ENCODE data around the gene ROCK1. TPM values are rescaled to one million over a fixed set of nuclear protein-coding genes. Genes with fewer than 3 reads are reported as not detected.
"Not testable (repeated sequence)": the region's sequence is repeated elsewhere in the genome, so short reads cannot be mapped to it uniquely, and the experiment has no call there.

ROCK1 gene
- polyA plus RNA-seq, 1 of the 3 experiments (the other 2 are of a cell fraction), result 4.9 TPM

DNA sequence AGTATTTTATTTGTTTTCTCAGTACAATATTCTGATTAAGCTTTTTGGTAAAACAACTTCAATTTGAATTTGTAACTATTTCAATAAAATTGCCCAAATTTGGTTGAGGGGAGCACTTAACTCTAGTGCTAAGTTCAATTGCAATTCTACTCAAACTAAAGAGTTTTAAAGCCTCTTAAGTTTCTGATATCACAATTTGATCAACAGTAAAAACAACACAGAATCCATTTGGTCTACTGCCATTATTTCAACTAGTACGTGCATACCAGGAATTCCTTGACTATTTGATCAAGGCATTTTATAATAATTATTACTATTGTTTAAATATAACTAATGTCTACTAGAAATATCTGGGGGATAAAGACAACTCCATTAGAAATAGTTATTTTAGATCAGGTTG, 150.9 kb downstream of the ROCK1 start (continued):
- TF ChIP-seq MXI1 (IDR thresholded peaks at IDR 0.05; ENCODE audit: low read depth, low read length) (no peak), JUND (IDR thresholded peaks at IDR 0.05) (no peak), RCOR1 (IDR thresholded peaks at IDR 0.05; ENCODE audit: low read length) (no peak)

DNA sequence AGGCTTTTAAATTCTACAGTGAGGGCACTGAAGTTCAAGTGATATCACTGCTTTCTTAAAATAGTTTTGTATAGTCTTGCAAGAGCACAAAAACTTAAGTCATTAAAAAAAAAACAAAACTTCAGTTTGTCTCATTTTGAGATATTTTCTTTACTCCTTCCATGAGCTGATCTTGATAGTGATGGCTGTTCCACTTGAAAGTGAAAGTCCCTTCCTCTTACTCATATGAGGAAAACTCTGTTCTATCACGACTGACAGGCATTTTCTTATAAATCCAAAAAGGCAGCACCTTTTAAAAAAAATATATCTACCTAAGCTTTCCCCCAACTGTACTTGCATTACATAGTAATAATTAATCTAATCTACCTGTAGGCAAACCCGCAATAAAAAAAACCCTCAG, 160.8 kb downstream of the ROCK1 start:
- not testable (repeated sequence) for H3K4me1 ChIP-seq (ENCODE audit: control insufficient read depth in 1 of 2, insufficient read depth in 2 of 2, low read depth in 1 of 2, low read length in 1 of 2)

More for the DNA sequence above, 160.8 kb downstream of the ROCK1 start:
- H3K79me2 ChIP-seq (ENCODE audit: insufficient read depth); H3K4me3 ChIP-seq (ENCODE audit: low read depth in 2 of 2, low read length in 1 of 2); H3K9ac ChIP-seq; H3K9me3 ChIP-seq; H3K9me2 ChIP-seq; POLR2A ChIA-PET; H3K4me2 ChIP-seq; H4K20me1 ChIP-seq (ENCODE audit: insufficient read depth); H3K27ac ChIP-seq (ENCODE audit: low read depth in 2 of 2, low read length in 1 of 2); CTCF ChIA-PET; DNase-seq; H3F3A ChIP-seq (replicated peaks; ENCODE audit: insufficient read depth); H2AFZ ChIP-seq (ENCODE audit: low read depth); H3K27me3 ChIP-seq (ENCODE audit: insufficient read depth): not testable (repeated sequence)
- H3K36me3 ChIP-seq (replicated peaks in 1 of 2; ENCODE audit: control insufficient read depth in 1 of 2, insufficient read depth in 2 of 2, low read length in 1 of 2), result peaks cover 3 to 11% of the 10 kb centered on the region in 2 experiments
- 97% methylated on average over 2 of the region's 2 CpGs for WGBS (ENCODE audit: low lambda C conversion rate)

Small RNAs within 50 kb of the gene (small RNA-seq; reads per million reads assigned to genes)
- gene RNU6-120P, result 0 reads per million in 7 experiments

Other genes with a start within 250 kb of the ROCK1 start
- gene GREB1L, start 130.4 kb upstream of the ROCK1 start, polyA plus RNA-seq (2012; rRNA removed), result under 0.01 TPM in 1 of 2 replicates, not detected in the other